GM12892 (cell line): ENCODE data around the gene TTC19.

Experiments used
- POLR2A ChIP-seq: IDR thresholded peaks from 2 replicates; pipeline ENCODE4 v1.6.1; 2011; ENCODE audit warnings: low read depth, low read length, control low read depth
- POLR2AphosphoS5 ChIP-seq: IDR thresholded peaks from 2 replicates; pipeline ENCODE4 v1.6.1; 2011; ENCODE audit warnings: low read depth, low read length, control low read depth

GRCh38 chr17:15952048-15952532, 47.5 kb upstream of the TTC19 start:
- TF ChIP-seq POLR2A (no peak), POLR2AphosphoS5 (no peak)
